GM11168 (cell line): ENCODE data around the gene HOXA13.

Experiments
- in situ Hi-C: fragments of 300-500 bp; cut with MboI; formaldehyde crosslinking; loops from one replicate; pipeline ENCODE4 v1.12.0; 2022; ENCODE audit warnings: low sequenced_read_pairs; ENCODE audit not compliant: unreplicated experiment

The HOXA13 gene

GRCh38 chr7:27197137-27198042, 2.5 kb downstream of the HOXA13 start:
- in situ Hi-C loops = loop anchor here (25.0 kb wide), 1 partner anchor 1335 kb away; no protein-coding TSS in a partner anchor

GRCh38 chr7:27196287-27196767, 3.6 kb downstream of the HOXA13 start:
- in situ Hi-C loops = loop anchor here (25.0 kb wide), 1 partner anchor 1334 kb away; no protein-coding TSS in a partner anchor

GRCh38 chr7:27194686-27195379, 5.1 kb downstream of the HOXA13 start:
- in situ Hi-C loops = loop anchor here (25.0 kb wide), 1 partner anchor 1333 kb away; no protein-coding TSS in a partner anchor

- in situ Hi-C loops = loop anchor here (25.0 kb wide), 1 partner anchor 1332 kb away; no protein-coding TSS in a partner anchor
Measured at GRCh38 chr7:27194002-27194352, 5.9 kb downstream of the HOXA13 start.

- in situ Hi-C loops = loop anchor here (25.0 kb wide), 1 partner anchor 1331 kb away; no protein-coding TSS in a partner anchor
Measured at GRCh38 chr7:27193335-27194001, 6.4 kb downstream of the HOXA13 start.

GRCh38 chr7:27192546-27193334, 7.2 kb downstream of the HOXA13 start:
- in situ Hi-C loops = loop anchor here (25.0 kb wide), 1 partner anchor 1330 kb away; no protein-coding TSS in a partner anchor

GRCh38 chr7:27191833-27192545, 7.9 kb downstream of the HOXA13 start:
- in situ Hi-C loops = loop anchor here (25.0 kb wide), 1 partner anchor 1330 kb away; no protein-coding TSS in a partner anchor

GRCh38 chr7:27191161-27191731, 8.6 kb downstream of the HOXA13 start:
- in situ Hi-C loops = loop anchor here (25.0 kb wide), 1 partner anchor 1329 kb away; no protein-coding TSS in a partner anchor

- in situ Hi-C loops = loop anchor here (25.0 kb wide), 1 partner anchor 1328 kb away; no protein-coding TSS in a partner anchor
Measured at GRCh38 chr7:27189997-27190748, 9.7 kb downstream of the HOXA13 start.

GRCh38 chr7:27189295-27189996, 10.4 kb downstream of the HOXA13 start:
- in situ Hi-C loops = loop anchor here (25.0 kb wide), 1 partner anchor 1327 kb away; no protein-coding TSS in a partner anchor

GRCh38 chr7:27188386-27189294, 11.3 kb downstream of the HOXA13 start:
- in situ Hi-C loops = loop anchor here (25.0 kb wide), 1 partner anchor 1326 kb away; no protein-coding TSS in a partner anchor

GRCh38 chr7:27187475-27188385, 12.2 kb downstream of the HOXA13 start:
- in situ Hi-C loops = loop anchor here (25.0 kb wide), 1 partner anchor 1325 kb away; no protein-coding TSS in a partner anchor

- in situ Hi-C loops = loop anchor here (25.0 kb wide), 1 partner anchor 1325 kb away; no protein-coding TSS in a partner anchor
Measured at GRCh38 chr7:27186668-27187474, 13.0 kb downstream of the HOXA13 start.
